Ovary (tissue), 9 donors: Measurements from ENCODE around the gene PLEKHA5. TPM values are rescaled to one million over a fixed set of nuclear protein-coding genes. Genes with fewer than 3 reads are reported as not detected.
"Not testable (repeated sequence)": the region's sequence is repeated elsewhere in the genome, so short reads cannot be mapped to it uniquely, and the experiment has no call there.

Experiments used
- DNase-seq, 5 donors: peaks; one replicate each; pipeline ENCODE4 v3.0.0-alpha.2; 2019 to 2020
- H3K27ac ChIP-seq, 2 donors: fragments of 200-600 bp; one replicate each; pipeline versions ENCODE4 v1.5.1 to v1.8.0; 2019 to 2022
- H3K27me3 ChIP-seq: fragments of 200-600 bp; one replicate; pipeline ENCODE4 v1.8.0; 2022
- H3K36me3 ChIP-seq: fragments of 200-600 bp; sonication (generic); one replicate; pipeline ENCODE4 v1.5.1; 2019
- H3K4me1 ChIP-seq: one replicate; pipeline ENCODE4 v1.8.1; 2013; ENCODE audit warnings: mild to moderate bottlenecking, moderate library complexity; ENCODE audit not compliant: insufficient read depth
- H3K4me3 ChIP-seq: fragments of 200-600 bp; sonication (generic); one replicate; pipeline ENCODE4 v1.5.1; 2017
- H3K9me3 ChIP-seq, 2 donors: fragments of 200-600 bp in 1 of 2; sonication (generic) in 1 of 2; one replicate each; pipeline versions ENCODE4 v1.5.1 to v1.8.1; 2013 to 2019; ENCODE audit warnings: mild to moderate bottlenecking in 1 of 2, moderate library complexity in 1 of 2
- EP300 ChIP-seq: sonication (generic); formaldehyde crosslinking; IDR thresholded peaks from one replicate; pipeline ENCODE4 v1.6.1; 2017; ENCODE audit warnings: antibody characterized with exemption
- POLR2A ChIP-seq: fragments of 450-650 bp; IDR thresholded peaks from one replicate; pipeline ENCODE4 v1.6.1; 2017; ENCODE audit warnings: antibody characterized with exemption, mild to moderate bottlenecking, moderate library complexity
- WGBS, 3 donors: extraction: QIAGEN DNeasy Blood & Tissue Kit in 1 of 3; methylation state at CpG; one replicate each; pipeline versions ENCODE4 v1.1.5 to v1.1.7; 2013 to 2017; 5-methylcytosine and 5-hydroxymethylcytosine counted together
- intact Hi-C, 4 donors: fragments of 100-400 bp; cut with DNase I; formaldehyde crosslinking; loops; one replicate each; pipeline versions ENCODE4 v1.11.0 to v1.15.1; 2022 to 2023
- polyA plus RNA-seq, 2 donors: library from polyadenylated mRNA; stranded (reverse); fragments of 200-250 nt in 1 of 2; fragments of 350-450 nt in 1 of 2; fragmentation: Illumina TruSeq in 1 of 2; extraction: RNeasy Lipid Tissue Mini Kit (QIAGEN cat#74804) in 1 of 2; gene quantifications; one replicate each; pipeline ENCODE4 v1.2.3, GENCODE V29; 2013 to 2014
- total RNA-seq, 7 donors: library from RNA; depleted of rRNA in 2 of 7; stranded (reverse); fragments of >200 nt in 2 of 7; fragmentation: NEBNext Ultra II Directional in 3 of 7; extraction: Animal tissue kit (Norgen Biotek cat#: 25700) in 3 of 7; gene quantifications; one replicate each; pipeline versions ENCODE4 v1.1.0 to v1.2.4, GENCODE V29; 2016 to 2023
- TF ChIP-seq, protein P1 (sequence below), 3 donors: fragments of 450-650 bp in 2 of 3; fragments of 200-600 bp in 1 of 3; IDR thresholded peaks; one replicate each; pipeline versions ENCODE4 v1.5.1 to v1.8.0; 2016 to 2022; ENCODE audit warnings: antibody characterized with exemption in 3 of 3, mild to moderate bottlenecking in 1 of 3
- donor health status: DM: no; HTN: no; CAD: no; lungs with moderate emphysema.
- donor health status: DM: no; HTN: no; CAD: no.
- donor health status: Bipolar disorder and iron deficiency.
- donor health status: DM: yes; HTN: yes; CAD: no.
- donor health status: DM: no; HTN: no; CAD: no.
- donor health status: DM: yes; HTN: yes; CAD: no.

PLEKHA5 gene
- total and polyA plus RNA-seq, 9 donors = 32.2 to 65.6 (median 45.7) TPM

DNA sequence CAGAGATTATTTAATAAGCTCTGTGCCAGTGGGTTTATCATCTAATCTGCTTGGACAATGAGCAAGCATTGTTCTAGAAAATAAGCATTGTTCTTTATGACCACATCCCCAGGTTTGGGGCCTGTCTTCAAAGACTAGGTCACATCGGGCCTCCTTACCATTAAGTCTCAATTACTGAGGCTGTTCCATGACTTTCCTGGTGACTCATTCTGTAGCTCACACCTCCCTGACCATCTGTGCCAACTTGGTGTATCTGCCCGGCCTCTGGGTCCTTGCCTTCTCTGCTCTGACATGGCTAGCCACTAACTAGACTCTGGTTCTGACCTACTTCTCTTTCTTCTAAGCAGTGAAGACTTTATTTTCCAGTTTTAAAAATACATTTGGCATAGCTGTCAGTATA, 44.4 kb upstream of the PLEKHA5 start:
- WGBS, 3 donors = 90 to 94% (median 93%) methylated on average over 2 of the region's 2 CpGs
- no peaks in the 10 kb centered on the region for H3K27me3 ChIP-seq
- DNase-seq = no peak
- no peak for TF ChIP-seq EP300
- TF ChIP-seq, protein P1, sequence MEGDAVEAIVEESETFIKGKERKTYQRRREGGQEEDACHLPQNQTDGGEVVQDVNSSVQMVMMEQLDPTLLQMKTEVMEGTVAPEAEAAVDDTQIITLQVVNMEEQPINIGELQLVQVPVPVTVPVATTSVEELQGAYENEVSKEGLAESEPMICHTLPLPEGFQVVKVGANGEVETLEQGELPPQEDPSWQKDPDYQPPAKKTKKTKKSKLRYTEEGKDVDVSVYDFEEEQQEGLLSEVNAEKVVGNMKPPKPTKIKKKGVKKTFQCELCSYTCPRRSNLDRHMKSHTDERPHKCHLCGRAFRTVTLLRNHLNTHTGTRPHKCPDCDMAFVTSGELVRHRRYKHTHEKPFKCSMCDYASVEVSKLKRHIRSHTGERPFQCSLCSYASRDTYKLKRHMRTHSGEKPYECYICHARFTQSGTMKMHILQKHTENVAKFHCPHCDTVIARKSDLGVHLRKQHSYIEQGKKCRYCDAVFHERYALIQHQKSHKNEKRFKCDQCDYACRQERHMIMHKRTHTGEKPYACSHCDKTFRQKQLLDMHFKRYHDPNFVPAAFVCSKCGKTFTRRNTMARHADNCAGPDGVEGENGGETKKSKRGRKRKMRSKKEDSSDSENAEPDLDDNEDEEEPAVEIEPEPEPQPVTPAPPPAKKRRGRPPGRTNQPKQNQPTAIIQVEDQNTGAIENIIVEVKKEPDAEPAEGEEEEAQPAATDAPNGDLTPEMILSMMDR (IDR thresholded peaks at IDR 0.05) = no peak
- no peak for TF ChIP-seq POLR2A
- no peak overlapping the region for H3K4me3 ChIP-seq
- H3K36me3 ChIP-seq = no peaks in the 10 kb centered on the region
- H3K27ac ChIP-seq = no peak overlapping the region
- intact Hi-C loops = no loop called here
- no peaks in the 10 kb centered on the region for H3K9me3 ChIP-seq
- H3K4me1 ChIP-seq = no peaks in the 10 kb centered on the region

DNA sequence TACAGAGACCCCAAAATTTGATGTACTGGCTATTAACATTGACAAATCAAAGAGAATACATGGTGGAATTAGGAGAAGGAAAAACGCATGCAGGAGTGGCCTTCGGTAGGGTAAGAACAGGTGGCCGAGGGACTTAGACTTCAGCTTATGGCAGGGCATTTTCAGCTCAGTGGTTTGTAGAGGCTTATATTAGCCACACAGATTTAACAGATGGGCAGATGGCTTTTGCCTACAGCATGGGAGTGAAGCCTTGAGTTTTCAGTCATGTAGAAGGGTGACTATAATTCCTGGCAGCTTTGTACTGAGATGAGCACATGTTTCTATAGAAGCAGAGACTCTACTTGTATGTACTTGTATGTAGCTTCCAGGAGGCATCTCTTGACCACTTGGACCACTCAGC, 40.9 kb upstream of the PLEKHA5 start:
- H3K9me3 ChIP-seq = no peaks in the 10 kb centered on the region
- H3K4me1 ChIP-seq = no peaks in the 10 kb centered on the region
- no peak for DNase-seq
- no peaks in the 10 kb centered on the region for H3K27me3 ChIP-seq
- 94 to 97% (median 96%) methylated on average over 3 of the region's 3 CpGs for WGBS, 3 donors
- H3K4me3 ChIP-seq = no peak overlapping the region
- TF ChIP-seq EP300 = no peak
- TF ChIP-seq, protein P1 (IDR thresholded peaks at IDR 0.05) = no peak
- no peak for TF ChIP-seq POLR2A
- intact Hi-C loops = no loop called here
- no peaks in the 10 kb centered on the region for H3K36me3 ChIP-seq
- no peak overlapping the region for H3K27ac ChIP-seq

DNA sequence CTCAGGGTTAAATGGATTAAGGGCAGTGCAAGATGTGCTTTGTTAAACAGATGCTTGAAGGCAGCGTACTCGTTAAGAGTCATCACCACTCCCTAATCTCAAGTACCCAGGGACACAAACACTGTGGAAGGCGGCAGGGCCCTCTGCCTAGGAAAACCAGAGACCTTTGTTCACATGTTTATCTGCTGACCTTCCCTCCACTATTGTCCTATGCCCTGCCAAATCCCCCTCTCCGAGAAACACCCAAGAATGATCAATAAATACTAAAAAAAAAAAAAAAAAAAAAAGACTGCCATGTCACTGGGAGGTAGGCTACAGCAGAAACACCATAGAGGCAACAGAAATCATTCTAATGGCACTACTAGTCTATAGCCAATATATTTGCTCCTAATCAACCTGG, 37.1 kb upstream of the PLEKHA5 start:
- H3K4me1 ChIP-seq, intact Hi-C loops, H3K27me3 ChIP-seq, DNase-seq, H3K4me3 ChIP-seq, H3K27ac ChIP-seq, H3K9me3 ChIP-seq, H3K36me3 ChIP-seq: not testable (repeated sequence)
- WGBS, 3 donors = 79 to 92% (median 83%) methylated on average over 4 of the region's 4 CpGs

DNA sequence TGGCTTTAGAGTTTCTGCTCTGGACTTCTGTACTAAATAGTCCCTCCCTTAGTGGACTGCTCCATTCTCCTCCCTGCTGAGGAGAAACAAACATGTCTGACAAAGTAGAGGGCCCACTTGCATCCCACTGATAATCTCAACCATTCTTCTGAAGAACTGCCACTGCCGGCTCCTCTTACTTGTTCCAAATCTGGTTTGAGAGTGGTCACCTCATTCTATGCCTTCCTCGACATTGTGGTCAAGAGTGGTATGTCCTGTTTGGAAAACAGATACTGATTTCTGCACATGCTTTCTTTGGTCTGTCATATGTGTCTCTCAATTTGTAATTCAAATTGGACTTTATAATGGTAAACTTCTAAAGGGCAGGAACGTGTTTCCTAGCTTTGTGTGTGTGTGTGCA, 36.3 kb upstream of the PLEKHA5 start:
- Histone ChIP-seq H3K36me3 (no peaks in the 10 kb centered on the region), H3K4me1 (no peaks in the 10 kb centered on the region), H3K4me3 (no peak overlapping the region), H3K27ac (no peak overlapping the region), H3K9me3 (no peaks in the 10 kb centered on the region), H3K27me3 (no peaks in the 10 kb centered on the region)
- TF ChIP-seq POLR2A = no peak
- TF ChIP-seq, protein P1 (IDR thresholded peaks at IDR 0.05) = no peak
- TF ChIP-seq EP300 = no peak
- intact Hi-C loops = no loop called here
- 71 to 81% (median 81%) methylated on average over 3 of the region's 3 CpGs for WGBS, 3 donors
- DNase-seq = no peak

DNA sequence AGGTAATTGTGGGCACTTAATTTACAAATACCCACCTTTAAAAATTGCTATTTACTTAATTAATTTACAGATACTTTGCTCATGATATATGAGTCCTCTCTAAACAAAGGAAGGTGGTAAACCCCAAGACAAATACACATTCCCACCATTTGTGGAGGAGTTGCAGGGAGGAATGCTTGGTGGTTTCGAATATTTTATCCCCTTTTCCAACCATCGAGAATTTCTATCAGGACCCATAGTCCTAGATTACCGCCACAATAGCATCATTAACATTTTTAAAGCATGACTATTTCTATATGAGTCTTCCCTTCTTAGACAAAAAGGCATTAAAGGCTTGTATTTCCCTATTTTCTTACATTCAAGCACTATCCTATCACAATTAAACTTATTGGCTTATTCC, 34.2 kb upstream of the PLEKHA5 start:
- no peaks in the 10 kb centered on the region for H3K9me3 ChIP-seq
- H3K36me3 ChIP-seq = no peaks in the 10 kb centered on the region
- intact Hi-C loops = no loop called here
- H3K4me3 ChIP-seq = no peak overlapping the region
- WGBS, 3 donors = 81 to 93% (median 91%) methylated on average over 3 of the region's 3 CpGs
- no peaks in the 10 kb centered on the region for H3K27me3 ChIP-seq
- TF ChIP-seq, protein P1 (IDR thresholded peaks at IDR 0.05) = no peak
- TF ChIP-seq POLR2A (no peak), EP300 (no peak)
- no peak overlapping the region for H3K27ac ChIP-seq
- H3K4me1 ChIP-seq = no peaks in the 10 kb centered on the region
- no peak for DNase-seq
